ENCODE measurements around the gene LRSAM1.

LRSAM1 gene

GRCh38 chr9:127534250-127534906 is 83.1 kb downstream of the LRSAM1 start:
- TF ChIP-seq CTCF (conservative IDR thresholded peaks at IDR 0.05) = no peak
- peak overlapping the region; percentile 96 for H3K27ac ChIP-seq

- no peak for TF ChIP-seq CTCF (conservative IDR thresholded peaks at IDR 0.05)
- peak overlapping the region; percentile 96 for H3K27ac ChIP-seq
These were observed 83.6 kb downstream of the LRSAM1 start for GRCh38 chr9:127534931-127535330.

GRCh38 chr9:127535396-127535795 is 84.1 kb downstream of the LRSAM1 start:
- H3K27ac ChIP-seq = peak overlapping the region; percentile 96
- no peak for TF ChIP-seq CTCF (conservative IDR thresholded peaks at IDR 0.05)

- TF ChIP-seq CTCF (conservative IDR thresholded peaks at IDR 0.05) = no peak
- peak overlapping the region; percentile 96 for H3K27ac ChIP-seq
These were observed 84.5 kb downstream of the LRSAM1 start for GRCh38 chr9:127535834-127536233.

- H3K27ac ChIP-seq = peak overlapping the region; percentile 96
- TF ChIP-seq CTCF (conservative IDR thresholded peaks at IDR 0.05) = no peak
These were observed 85.2 kb downstream of the LRSAM1 start for GRCh38 chr9:127536499-127536898.

- no peak for TF ChIP-seq CTCF (conservative IDR thresholded peaks at IDR 0.05)
- H3K27ac ChIP-seq = peak overlapping the region; percentile 96
These were observed 85.7 kb downstream of the LRSAM1 start for GRCh38 chr9:127537014-127537413.

- peak overlapping the region; percentile 96 for H3K27ac ChIP-seq
- peak; percentile 70 for TF ChIP-seq CTCF (conservative IDR thresholded peaks at IDR 0.05)
These were observed 86.5 kb downstream of the LRSAM1 start for GRCh38 chr9:127537792-127538191.
